Stimulated activated CD4-positive, alpha-beta T cell treated with anti-CD3 and anti-CD28 coated beads, Interleukin-1b, Interleukin-23, amount 100 ng/mL, for 1 hour (primary cell): ENCODE data around the gene UBE3B.
"Not testable (repeated sequence)": the region's sequence is repeated elsewhere in the genome, so short reads cannot be mapped to it uniquely, and the experiment has no call there.

ENCODE experiments used
- DNase-seq, 2 donors: peaks; one replicate each; pipeline ENCODE4 v3.0.0-alpha.2; 2020; ENCODE audit warnings: low read depth in 2 of 2

The UBE3B gene

GRCh38 chr12:109450980-109451379 is 26.5 kb upstream of the UBE3B start:
- DNase-seq, result no peak

- DNase-seq, result no peak
Measured at GRCh38 chr12:109451400-109451799, 26.0 kb upstream of the UBE3B start.

DNA sequence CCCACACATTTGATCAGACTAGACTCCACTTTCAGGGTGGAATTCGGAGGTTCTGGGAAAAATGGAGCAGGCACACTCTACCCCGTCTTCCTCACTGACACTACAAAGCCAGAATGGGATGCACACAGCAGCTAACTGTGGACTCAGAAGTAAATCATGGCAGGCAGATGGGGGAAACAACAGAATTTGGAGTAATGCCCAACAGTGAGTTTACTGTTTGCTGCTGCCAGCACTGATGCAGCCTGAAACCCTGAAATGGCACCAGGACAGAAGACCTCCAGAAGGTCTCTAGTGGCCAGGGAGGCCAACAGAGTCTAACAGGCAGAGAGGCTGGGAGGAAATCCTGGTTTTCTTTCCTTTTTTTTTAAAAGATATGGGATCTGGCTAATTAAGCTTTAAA is 24.9 kb upstream of the UBE3B start:
- no peak for DNase-seq

DNA sequence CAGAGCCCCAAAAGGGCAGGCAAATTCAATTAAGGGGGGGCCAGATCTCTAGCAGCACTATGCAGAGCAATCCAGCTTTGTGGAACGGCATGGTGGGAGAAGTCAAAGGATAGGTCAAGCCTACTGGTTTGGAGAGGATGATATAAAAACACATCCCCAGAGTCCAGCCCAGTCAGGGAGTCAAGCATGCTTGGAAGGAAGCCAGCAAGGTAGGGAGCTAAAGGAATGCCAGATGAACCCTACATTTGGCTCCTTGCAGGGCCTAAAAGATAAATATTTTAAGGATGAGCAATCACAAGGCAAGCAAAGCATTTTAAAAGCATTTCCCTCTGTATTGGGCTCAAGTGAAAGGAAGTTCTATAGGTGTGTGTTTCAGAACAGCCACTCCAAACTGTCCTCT is 21.7 kb upstream of the UBE3B start:
- DNase-seq, result no peak

DNA sequence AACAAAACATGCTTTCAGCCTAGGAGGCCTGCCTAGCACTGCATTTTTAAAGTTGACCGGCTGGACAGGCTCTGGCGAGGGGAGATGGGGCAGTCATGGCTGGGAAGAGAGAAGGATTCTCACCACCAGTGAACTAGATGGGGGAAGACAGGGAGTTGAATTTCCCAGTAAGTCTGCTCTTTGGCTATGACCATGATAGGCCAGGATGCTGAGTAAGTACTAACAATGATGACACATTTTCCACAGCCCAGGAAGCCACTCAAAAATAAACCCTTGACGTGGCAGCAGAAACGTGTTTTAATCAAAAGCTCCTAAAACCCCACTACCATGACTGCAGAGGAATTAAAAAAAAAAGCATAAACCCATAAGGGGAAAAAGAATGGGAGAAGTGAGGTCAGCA is 19.3 kb upstream of the UBE3B start:
- no peak for DNase-seq

DNA sequence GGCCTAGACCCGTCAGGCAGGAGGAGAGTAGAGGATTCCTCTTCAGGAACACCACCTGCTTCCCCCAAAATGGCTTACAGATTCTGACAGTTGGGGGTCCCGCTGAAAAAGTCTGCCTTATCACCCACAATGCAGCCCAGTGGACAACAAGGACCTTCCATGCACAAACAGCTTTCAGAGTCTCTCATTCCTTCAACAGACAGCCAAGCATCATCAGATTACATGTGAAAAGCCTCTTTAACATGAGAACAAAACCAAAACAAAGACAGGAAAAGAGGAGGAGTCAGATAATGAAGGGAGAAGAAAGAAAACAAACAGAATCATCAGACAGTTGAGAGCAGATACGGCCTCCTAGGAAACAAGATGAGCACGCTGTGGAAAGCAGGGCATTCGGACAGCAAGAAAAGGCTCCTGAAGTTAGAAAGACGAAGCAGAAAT is 18.6 kb upstream of the UBE3B start:
- no peak for DNase-seq

- DNase-seq, result no peak
Measured at GRCh38 chr12:109459247-109459646, 18.2 kb upstream of the UBE3B start.

DNA sequence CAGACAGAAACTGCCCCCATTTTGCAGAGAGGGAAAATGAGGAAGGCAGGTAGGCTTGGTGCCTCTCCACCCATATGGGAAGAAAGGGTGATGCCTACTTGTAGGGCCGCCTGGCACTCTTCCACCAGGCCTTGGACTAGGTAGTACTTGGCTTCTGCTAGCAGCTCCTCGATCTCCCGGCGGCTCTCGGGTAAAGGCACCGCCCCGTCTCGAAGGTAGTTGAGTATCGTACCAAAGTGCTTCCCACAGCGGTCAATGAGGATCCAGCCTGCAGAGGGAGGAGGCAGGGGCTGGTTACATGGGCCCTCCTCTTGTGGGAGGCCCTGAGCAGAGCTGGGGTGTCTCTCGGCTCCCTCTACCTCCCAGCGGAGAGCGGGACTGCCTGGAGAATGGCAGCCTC is 16.9 kb upstream of the UBE3B start:
- no peak for DNase-seq

GRCh38 chr12:109461049-109461845 is 16.2 kb upstream of the UBE3B start:
- no peak for DNase-seq

GRCh38 chr12:109461846-109462756 is 15.3 kb upstream of the UBE3B start:
- DNase-seq, result no peak

DNA sequence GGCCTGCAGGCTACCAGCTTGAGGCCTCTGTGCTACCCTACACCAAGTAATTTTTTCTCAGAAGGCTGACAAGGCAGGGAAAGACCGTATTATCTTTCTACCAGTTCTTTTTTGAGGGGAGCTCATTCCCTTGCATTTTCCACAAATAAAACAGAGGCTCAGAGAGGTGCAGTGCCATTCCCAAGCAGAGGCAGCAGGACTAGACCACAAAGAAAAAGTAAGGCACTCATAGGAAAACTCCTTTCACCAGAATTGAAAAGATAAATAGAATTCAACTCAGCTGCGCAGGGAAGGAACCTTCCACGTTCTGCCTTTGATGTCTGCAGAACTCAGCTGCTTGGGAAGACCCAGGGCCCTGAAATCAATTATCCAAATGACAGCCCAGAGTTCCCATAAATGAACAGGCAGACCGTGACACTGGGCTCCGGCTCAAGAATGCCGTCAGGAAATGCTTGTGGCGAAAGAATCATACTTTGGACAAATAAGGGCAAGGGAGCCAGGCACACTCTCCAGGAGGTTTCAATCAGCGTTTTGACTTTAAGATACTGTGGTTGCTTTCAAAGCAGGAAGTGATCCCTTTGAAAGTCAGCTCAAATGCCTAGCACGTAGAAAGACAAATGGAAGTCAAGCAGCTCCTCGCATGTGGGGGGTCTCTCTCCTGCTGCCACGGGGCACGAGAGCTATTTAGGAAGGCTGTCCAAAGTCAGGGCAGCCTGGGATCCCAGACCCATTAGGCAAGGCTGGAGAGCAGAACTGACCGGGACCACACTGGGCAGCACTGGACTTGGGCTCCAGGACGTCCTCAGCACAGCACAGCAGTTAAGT is 14.4 kb upstream of the UBE3B start:
- DNase-seq, result no peak

DNA sequence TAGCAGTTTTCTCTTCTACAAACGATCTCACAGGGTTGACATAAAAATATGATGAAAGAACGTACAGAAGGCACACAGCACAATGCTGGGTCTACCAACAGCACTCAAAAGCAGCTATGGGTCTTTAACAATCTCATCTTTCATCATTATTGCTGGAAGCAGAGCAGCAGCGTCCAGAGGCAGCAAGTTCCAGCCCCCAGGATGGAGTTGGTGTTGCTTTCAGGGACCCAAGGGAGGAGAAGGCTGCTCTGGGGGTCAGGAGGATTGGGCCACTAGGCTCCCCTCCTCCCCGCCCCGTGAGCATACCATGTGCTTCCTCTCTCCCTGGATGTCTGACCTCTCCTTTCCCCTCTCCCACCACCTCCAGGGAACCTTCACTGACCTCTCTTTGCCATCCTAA is 13.7 kb upstream of the UBE3B start:
- no peak for DNase-seq

GRCh38 chr12:109464642-109465351 is 12.6 kb upstream of the UBE3B start:
- no peak for DNase-seq

DNA sequence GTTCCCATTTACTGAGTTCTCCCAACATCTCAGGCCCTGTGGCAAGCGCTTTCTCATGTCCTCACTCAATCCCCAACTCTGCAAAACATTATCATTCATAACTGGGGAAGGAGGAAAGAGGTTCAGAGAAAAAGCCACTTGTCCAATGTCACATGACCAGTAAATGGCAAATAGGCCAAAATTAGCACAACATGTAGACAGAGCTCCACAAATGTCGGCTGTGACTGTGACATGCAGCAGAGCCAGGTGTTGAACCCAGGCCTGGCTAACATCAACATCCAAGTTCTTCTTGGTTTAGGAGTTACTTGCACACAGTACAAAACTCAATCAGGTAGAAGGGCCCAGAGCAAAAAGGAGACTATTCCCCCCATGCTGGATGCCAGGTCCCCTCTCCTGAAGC is 11.1 kb upstream of the UBE3B start:
- no peak for DNase-seq

DNA sequence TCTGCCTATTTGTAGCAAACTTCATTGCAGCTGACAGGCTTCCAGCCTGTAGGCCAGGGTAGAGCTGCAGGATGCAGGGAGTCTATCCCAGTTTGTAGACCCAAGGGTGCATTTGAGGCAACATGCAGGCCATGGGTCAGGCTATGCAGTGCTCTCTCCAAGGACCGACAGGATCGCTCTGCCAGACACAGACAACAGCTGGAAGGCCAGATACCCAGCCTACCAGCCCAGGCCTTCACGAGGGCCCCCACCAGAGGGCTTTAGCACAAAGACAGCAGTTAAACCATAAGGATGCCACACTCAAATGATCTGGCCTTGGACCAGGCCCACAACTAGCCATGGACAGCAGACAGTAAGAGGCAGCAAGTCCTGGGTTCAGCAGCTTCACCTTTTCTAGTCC is 10.6 kb upstream of the UBE3B start:
- DNase-seq, result no peak

DNA sequence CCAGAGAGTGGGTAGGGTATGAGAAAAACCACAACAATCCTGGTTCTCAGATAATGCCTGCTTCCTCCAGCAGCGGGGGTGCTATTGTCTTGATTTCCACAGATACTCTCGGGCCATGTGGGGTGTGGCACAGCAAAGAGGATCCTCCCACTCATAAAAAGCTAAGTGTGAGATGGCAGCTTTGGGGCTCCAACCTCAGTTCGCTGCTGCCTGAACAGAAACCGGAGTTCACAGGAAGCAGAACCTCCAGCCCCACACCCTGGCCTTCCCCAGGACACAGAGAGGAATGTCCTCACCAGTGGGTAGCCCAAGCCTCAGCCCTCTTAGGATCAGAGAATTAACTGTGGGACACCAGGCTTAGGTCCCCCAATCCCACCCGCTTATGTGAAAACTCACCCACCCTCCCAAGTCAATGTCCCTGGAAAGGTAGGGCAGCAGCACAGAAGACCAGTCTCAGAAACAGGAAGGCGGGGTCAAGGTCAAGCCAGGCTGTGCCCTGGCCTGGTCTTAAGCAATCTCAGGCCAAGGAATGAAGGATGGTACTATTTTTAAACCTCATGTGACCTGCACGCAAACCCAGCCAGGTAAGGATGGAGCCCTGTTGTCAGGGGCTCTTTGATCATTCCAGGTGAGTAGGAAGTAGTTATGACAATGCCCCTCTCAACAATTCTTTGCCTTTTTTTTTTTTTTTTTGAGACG is 9.3 kb upstream of the UBE3B start:
- DNase-seq, result no peak

DNA sequence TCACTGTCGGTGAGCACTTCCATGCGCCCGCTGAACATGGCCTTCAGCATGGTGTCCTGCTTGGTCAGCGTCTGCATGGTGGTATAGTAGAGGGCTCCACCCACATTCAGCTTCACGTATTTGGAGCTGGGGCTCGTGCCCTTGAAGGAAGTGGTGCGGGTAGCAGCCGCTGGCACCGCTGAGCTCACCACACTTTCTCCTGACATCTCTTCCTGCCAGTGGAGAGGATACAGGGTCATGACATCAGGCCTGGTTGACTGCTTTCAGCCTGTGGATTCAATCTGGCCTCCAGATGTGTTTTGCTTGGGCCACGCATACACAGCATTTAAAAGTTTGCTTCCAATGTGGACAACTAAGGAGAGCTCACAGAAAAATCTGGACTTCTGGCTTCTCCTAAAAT is 7.9 kb upstream of the UBE3B start:
- no peak for DNase-seq

DNA sequence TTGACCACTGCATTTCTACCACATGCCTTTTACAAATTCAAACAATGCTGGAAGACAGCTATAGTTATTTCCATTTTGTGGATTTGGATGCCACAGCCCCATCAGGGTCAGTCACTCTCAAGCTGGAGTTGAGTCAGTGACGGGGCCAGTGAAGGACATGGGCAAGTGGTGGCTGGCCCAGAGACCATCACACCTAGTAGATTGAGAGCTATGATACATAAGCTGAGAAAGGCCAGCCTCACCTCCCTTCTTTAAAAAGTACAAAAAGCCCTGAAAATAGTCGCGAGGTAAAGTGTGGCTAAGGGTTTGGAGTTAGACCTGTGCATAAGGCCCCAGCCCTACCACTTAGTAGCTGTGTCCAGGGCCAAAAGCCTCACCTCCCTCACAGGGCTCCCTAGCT is 4.4 kb upstream of the UBE3B start:
- no peak for DNase-seq

DNA sequence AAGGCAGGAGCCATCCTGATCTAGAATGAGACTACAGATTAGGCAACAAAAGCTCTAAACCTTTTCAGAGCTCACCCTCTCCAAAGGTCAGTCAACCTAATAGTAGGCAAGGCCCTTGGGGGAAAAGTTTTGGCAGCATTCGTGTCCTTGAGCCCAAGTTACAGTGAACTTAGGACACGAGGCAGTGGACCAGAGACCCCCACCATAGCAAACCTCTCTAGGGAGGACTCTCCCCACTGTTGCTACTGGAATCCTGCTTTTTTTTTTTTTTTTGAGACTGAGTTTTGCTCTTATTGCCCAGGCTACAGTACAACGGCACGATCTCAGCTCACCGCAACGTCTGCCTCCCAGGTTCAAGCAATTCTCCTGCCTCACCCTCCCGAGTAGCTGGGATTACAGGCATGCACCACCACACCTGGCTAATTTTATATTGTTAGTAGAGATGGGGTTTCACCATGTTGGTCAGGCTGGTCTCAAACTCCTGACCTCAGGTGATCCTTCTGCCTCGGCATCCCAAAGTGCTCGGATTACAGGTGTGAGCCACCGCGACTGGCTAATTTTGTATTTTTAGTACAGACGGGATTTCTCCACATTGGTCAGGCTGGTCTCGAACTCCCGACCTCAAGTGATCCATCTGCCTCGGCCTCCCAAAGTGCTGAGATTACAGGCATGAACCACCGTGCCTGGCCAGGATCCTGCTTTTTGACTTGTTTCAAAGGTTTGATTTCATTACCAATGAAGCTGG is 3.7 kb upstream of the UBE3B start:
- DNase-seq, result not testable (repeated sequence)

DNA sequence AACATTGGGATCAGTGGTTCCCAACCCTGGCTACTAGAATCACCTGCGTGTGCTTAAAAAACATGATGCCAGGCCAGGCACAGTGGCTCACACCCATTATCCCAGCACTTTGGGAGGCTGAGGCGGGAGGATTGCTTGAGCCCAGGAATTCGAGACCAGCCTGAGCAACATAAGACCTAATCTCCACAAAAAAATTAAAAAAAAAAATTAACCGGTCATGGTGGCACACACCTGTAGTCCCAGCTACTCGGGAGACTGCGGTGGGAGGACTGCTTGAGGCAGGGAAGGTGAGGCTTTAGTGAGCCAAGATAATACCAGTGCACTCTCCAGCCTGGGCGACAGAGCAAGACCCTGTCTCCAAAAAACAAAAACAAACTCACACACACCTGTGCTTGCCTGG is 2.3 kb upstream of the UBE3B start:
- no peak for DNase-seq
